ENCODE results near the gene SPPL2B. TPM values are rescaled to one million over a fixed set of nuclear protein-coding genes. Genes with fewer than 3 reads are reported as not detected.
"Not testable (repeated sequence)": the region's sequence is repeated elsewhere in the genome, so short reads cannot be mapped to it uniquely, and the experiment has no call there.

The SPPL2B gene
- total RNA-seq, 1 experiment from 2014 or later: 14.3 TPM

- DNase-seq; H3K4me1 ChIP-seq; H3K27ac ChIP-seq; H3K9me3 ChIP-seq (replicated peaks); H3K27me3 ChIP-seq; H3K36me3 ChIP-seq; H3K4me3 ChIP-seq: not testable (repeated sequence)
Observed at GRCh38 chr19:2395293-2395829, 66.9 kb downstream of the SPPL2B start.

- not testable (repeated sequence) for H3K27me3 ChIP-seq; DNase-seq; H3K27ac ChIP-seq; H3K9me3 ChIP-seq (replicated peaks); H3K4me3 ChIP-seq; H3K36me3 ChIP-seq; H3K4me1 ChIP-seq
Observed at GRCh38 chr19:2397173-2397572, 68.7 kb downstream of the SPPL2B start.

- Histone ChIP-seq H3K27ac (no peak overlapping the region), H3K4me3 (no peak overlapping the region), H3K36me3 (no peaks in the 10 kb centered on the region), H3K9me3 (replicated peaks) (no peaks in the 10 kb centered on the region), H3K27me3 (no peaks in the 10 kb centered on the region), H3K4me1 (no peaks in the 10 kb centered on the region)
- DNase-seq: no peak
Observed at GRCh38 chr19:2398735-2399305, 70.3 kb downstream of the SPPL2B start.

GRCh38 chr19:2399582-2399981, 71.1 kb downstream of the SPPL2B start:
- no peaks in the 10 kb centered on the region for H3K27me3 ChIP-seq
- no peaks in the 10 kb centered on the region for H3K36me3 ChIP-seq
- no peaks in the 10 kb centered on the region for H3K4me1 ChIP-seq
- no peak overlapping the region for H3K27ac ChIP-seq
- no peak overlapping the region for H3K4me3 ChIP-seq
- no peak for DNase-seq
- no peaks in the 10 kb centered on the region for H3K9me3 ChIP-seq (replicated peaks)

Other genes with a start within 250 kb of the SPPL2B start
- gene MOB3A, start 232.4 kb upstream of the SPPL2B start, total RNA-seq (2014; rRNA removed; shearing (Covaris generic)): 6.9 and 9.2 TPM in 2 replicates
- 0.38 TPM in 1 of 2 replicates, not detected in the other for gene IZUMO4, start 231.8 kb upstream of the SPPL2B start, total RNA-seq (2014; rRNA removed; shearing (Covaris generic))
- 101 and 107 TPM in 2 replicates for gene AP3D1, start 177.1 kb upstream of the SPPL2B start, total RNA-seq (2014; rRNA removed; shearing (Covaris generic))
- 16.2 and 18.4 TPM in 2 replicates for gene DOT1L, start 164.8 kb upstream of the SPPL2B start, total RNA-seq (2014; rRNA removed; shearing (Covaris generic))
- 51.8 and 52.7 TPM in 2 replicates for gene PLEKHJ1, start 92.4 kb upstream of the SPPL2B start, total RNA-seq (2014; rRNA removed; shearing (Covaris generic))
- gene SF3A2, start 91.9 kb upstream of the SPPL2B start, total RNA-seq (2014; rRNA removed; shearing (Covaris generic)): 44.5 and 49.1 TPM in 2 replicates
- 6.9 and 11.5 TPM in 2 replicates for gene AMH, start 79.4 kb upstream of the SPPL2B start, total RNA-seq (2014; rRNA removed; shearing (Covaris generic))
- gene JSRP1, start 72.3 kb upstream of the SPPL2B start, total RNA-seq (2014; rRNA removed; shearing (Covaris generic)): 40.1 and 50.2 TPM in 2 replicates
- 0.06 and 0.10 TPM in 2 replicates for gene PEAK3, start 46.5 kb upstream of the SPPL2B start, total RNA-seq (2014; rRNA removed; shearing (Covaris generic))
- not detected in 2 replicates for gene LINGO3, start 20.5 kb upstream of the SPPL2B start, total RNA-seq (2014; rRNA removed; shearing (Covaris generic))
- 179 and 185 TPM in 2 replicates for gene LSM7, start 98 bp upstream of the SPPL2B start, total RNA-seq (2014; rRNA removed; shearing (Covaris generic))
- gene TMPRSS9, start 31.6 kb downstream of the SPPL2B start, total RNA-seq (2014; rRNA removed; shearing (Covaris generic)): 0.04 TPM in 1 of 2 replicates, not detected in the other
- gene TIMM13, start 98.9 kb downstream of the SPPL2B start, total RNA-seq (2014; rRNA removed; shearing (Covaris generic)): 35.7 and 49.3 TPM in 2 replicates
- gene LMNB2, start 128.3 kb downstream of the SPPL2B start, total RNA-seq (2014; rRNA removed; shearing (Covaris generic)): 152 and 160 TPM in 2 replicates
- gene GADD45B, start 147.4 kb downstream of the SPPL2B start, total RNA-seq (2014; rRNA removed; shearing (Covaris generic)): 2.6 and 2.8 TPM in 2 replicates